Measurements from ENCODE around the gene CYB561A3.

DNA sequence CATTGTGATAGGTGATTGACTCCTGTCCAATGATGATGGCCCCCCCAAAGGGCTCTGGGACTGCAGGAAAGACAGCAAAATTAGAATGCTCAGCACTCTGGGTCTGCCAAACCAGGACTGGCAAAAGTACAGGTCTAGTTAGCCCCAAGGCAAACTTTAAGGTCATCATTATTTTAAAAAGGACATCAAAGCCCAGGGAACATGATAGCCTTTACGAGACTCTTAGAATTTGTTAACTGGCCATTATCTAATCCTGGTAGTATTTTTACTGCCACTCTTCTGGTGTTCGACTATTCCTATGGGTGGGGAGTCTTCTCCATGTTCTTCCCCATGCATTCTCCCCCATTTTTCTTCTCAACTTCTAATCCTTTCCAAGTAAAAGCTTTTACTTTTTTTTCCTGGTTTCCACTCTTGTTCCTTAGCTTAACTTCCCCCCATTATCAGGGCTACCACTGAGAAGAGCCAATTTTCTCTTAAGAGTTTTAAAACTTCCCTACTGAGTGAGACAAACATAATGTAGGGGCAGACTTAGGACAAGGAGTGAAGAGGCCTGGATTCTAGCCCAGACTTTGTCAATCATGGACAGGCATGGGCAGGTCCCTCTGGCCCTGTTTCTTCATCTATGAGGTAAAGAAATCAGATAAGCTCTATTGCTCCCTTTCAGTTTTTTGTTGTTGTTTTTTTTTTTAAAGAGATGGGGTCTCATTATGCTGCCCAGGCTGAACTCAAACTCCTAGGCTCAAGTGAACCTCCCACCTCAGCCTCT is 35.9 kb downstream of the CYB561A3 start:
- TF ChIP-seq, protein P1, sequence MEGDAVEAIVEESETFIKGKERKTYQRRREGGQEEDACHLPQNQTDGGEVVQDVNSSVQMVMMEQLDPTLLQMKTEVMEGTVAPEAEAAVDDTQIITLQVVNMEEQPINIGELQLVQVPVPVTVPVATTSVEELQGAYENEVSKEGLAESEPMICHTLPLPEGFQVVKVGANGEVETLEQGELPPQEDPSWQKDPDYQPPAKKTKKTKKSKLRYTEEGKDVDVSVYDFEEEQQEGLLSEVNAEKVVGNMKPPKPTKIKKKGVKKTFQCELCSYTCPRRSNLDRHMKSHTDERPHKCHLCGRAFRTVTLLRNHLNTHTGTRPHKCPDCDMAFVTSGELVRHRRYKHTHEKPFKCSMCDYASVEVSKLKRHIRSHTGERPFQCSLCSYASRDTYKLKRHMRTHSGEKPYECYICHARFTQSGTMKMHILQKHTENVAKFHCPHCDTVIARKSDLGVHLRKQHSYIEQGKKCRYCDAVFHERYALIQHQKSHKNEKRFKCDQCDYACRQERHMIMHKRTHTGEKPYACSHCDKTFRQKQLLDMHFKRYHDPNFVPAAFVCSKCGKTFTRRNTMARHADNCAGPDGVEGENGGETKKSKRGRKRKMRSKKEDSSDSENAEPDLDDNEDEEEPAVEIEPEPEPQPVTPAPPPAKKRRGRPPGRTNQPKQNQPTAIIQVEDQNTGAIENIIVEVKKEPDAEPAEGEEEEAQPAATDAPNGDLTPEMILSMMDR (IDR thresholded peaks at IDR 0.05) = no peak
- no peak for TF ChIP-seq POLR2AphosphoS5 (IDR thresholded peaks at IDR 0.05)

Measured in stomach (tissue), 4 donors.